ENCODE measurements around the gene C17orf78.

GRCh38 chr17:37429453-37429852, 53.7 kb downstream of the C17orf78 start:
- TF ChIP-seq CTCF (IDR thresholded peaks at IDR 0.05), result no peak
- TF ChIP-seq EZH2 (IDR thresholded peaks at IDR 0.05; ENCODE audit: borderline replicate concordance, insufficient read depth, low read depth, low read length, poor library complexity, severe bottlenecking), result no peak

All from B cell (primary cell).